T-helper 1 cell treated with Interleukin-12 subunit alpha and Interleukin-12 subunit beta and Interleukin-4 antibody, amounts not matched to agents 30 ng/mL and 1 ng/mL, for 36 hours (primary cell): ENCODE measurements around the gene DCLK1. TPM values are rescaled to one million over a fixed set of nuclear protein-coding genes. Genes with fewer than 3 reads are reported as not detected.
"Not testable (repeated sequence)": the region's sequence is repeated elsewhere in the genome, so short reads cannot be mapped to it uniquely, and the experiment has no call there.

Experiments
- intact Hi-C: fragments of 100-400 bp; cut with micrococcal nuclease; formaldehyde crosslinking; loops from one replicate; pipeline ENCODE4 v1.15.1; 2024
- total RNA-seq: library from RNA; stranded (reverse); gene quantifications from 2 replicates; pipeline ENCODE4 v1.2.3, GENCODE V29; 2022

The DCLK1 gene
- total RNA-seq, 1 donor from 2014 or later, result not detected

GRCh38 chr13:35987572-35988513 is 143.3 kb downstream of the DCLK1 start:
- intact Hi-C loops, result no loop called here

- intact Hi-C loops, result no loop called here
These were observed 146.3 kb downstream of the DCLK1 start for GRCh38 chr13:35984776-35985453.

- intact Hi-C loops, result no loop called here
These were observed 146.9 kb downstream of the DCLK1 start for GRCh38 chr13:35984287-35984686.

DNA sequence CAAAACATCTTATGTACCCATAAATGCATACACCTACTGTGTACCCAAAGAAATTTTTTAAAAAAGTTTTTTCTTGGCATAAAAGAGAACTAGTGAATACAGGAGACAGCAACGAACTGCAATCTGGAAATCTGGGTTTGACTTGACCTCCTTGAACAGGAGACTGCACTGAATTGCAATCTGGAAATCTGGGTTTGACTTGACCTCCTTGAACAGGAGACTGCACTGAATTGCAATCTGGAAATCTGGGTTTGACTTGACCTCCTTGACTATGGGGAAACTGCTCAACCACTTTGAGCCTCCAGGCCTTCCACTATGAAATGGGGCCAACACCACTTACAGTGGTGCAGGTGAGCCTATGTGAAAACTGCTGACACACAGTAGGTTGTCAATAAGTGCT is 147.5 kb downstream of the DCLK1 start:
- intact Hi-C loops, result not testable (repeated sequence)

DNA sequence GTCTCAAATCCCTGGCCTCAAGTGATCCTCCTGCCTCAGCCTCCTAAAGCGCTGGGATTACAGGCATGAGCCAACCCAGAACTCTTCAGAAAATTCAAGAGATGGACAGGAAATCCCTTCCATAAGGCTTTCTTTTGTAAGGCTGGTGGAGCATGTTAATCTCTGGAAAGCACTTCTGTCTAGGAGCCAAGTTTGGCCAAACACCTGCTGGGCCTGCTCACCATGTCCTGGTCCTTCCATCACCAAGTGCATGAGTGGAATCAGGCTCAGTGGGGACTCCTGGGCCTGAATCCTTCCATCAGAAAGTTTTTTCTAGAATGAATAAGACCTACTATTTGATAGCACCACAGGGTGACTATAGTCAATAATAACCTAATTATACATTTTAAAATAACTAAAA is 148.0 kb downstream of the DCLK1 start:
- intact Hi-C loops, result no loop called here

DNA sequence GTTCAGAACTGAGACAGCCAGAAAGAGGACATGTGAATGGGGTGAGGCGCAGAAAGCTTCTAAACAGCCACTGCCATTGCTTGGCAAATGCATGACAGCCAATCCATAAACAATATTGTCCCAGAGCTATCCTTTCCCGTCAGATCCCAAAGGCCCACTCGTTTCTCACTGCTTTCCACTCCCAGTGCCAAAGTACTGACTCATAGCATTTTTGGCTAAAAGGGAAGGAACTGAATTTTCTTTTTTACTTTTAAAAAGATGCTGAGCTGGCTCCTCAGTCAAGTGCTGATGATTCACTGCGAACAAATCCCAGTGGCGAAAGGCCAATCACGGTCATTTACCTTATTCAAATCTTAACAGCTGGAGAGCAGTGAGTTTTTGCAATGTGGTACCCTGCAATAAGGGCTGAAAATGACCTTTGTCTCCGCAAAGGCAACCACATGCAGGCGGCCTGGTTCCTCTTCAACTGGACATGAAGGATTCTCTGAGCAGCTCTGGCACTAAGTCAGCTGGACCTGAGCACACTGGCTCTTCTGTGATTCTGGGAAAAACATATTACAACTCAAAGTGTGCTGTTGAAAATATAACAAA is 151.7 kb downstream of the DCLK1 start:
- intact Hi-C loops, result loop anchor here (5.0 kb wide), 2 partner anchors 438 to 758 kb away; no protein-coding TSS in a partner anchor

GRCh38 chr13:35978607-35979316 is 152.4 kb downstream of the DCLK1 start:
- intact Hi-C loops, result loop anchor here (5.0 kb wide), 2 partner anchors 439 to 759 kb away; no protein-coding TSS in a partner anchor

DNA sequence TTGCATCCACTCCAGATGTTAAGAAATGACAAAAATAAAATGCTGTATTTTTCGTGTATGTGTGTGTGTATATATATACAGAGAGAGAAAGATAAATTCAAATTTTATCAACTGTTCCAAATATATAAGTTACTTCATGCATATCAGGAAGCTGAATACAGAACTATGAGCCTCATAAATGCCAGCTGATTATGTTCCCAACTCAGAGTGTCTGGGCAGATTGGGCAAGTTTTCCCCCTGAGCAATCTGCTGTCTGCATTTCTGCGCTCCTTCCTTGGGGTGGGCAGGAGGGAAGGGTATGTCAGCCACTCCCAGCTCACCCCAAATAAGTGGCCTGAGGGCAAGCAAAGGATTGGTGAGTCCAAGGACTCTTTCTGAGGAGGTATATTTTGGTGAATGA is 154.1 kb downstream of the DCLK1 start:
- intact Hi-C loops, result loop anchor here (5.0 kb wide), 2 partner anchors 440 to 760 kb away; no protein-coding TSS in a partner anchor

- intact Hi-C loops, result loop anchor here (5.0 kb wide), 2 partner anchors 441 to 761 kb away; no protein-coding TSS in a partner anchor
These were observed 155.1 kb downstream of the DCLK1 start for GRCh38 chr13:35976126-35976525.

GRCh38 chr13:35966951-35967350 is 164.2 kb downstream of the DCLK1 start:
- intact Hi-C loops, result not testable (repeated sequence)

DNA sequence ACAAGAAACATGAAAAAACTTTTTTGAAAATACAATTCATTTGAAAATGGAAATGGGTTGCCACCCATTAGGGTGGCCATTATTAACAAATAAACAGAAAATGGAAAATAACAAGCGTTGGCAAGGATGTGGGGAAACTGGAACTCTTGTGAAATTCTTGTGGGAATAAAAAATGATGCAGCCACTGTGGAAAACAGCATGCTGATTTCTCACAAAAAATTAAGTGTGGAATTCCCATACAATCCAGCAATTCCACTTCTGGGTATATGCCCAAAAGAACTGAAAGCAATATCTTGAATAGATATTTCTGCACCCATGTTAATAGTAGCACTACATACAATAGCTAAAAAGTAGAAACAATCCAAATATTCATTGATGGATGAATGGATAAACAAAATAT is 165.2 kb downstream of the DCLK1 start:
- intact Hi-C loops, result no loop called here

GRCh38 chr13:35965226-35965927 is 165.8 kb downstream of the DCLK1 start:
- intact Hi-C loops, result no loop called here

- intact Hi-C loops, result no loop called here
These were observed 166.4 kb downstream of the DCLK1 start for GRCh38 chr13:35964863-35965180.

DNA sequence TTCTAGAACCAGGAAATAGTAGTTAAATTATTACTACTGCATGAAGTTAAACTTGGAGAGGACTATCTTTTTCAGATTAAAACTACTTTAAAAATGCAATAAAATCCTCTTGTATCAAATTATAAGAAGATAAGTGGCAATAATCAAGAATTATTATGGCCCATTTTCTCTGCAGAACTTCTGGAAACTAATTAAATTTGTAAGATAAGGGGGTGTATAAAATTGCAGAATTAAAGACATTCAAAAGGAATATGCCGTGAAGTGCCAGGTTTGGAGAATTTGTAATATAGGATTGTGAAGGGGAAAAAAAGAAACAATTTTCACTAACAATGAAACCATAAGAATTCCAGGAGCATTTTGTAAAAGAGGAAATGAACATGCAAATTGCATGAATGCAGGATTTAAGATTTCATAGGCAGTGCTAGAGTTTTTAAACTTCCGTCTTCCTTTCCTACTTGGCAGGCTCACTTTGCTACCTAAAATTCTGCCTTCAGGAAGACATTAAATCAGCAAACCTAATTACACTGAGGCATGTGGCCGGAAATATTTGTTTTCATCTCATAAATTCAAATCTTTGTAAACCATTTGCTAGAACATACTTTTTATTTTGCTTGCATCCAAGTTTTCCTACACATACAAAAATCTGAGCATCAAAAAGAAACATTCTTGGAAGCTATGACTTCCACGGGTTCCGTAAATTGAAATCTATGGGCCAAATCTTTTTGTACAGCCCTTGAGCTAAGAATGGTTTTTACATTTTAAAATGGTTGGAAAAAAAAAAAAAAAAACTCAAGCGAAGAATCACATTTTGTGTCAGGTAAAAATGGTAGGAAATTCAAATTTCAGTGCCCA is 166.9 kb downstream of the DCLK1 start:
- intact Hi-C loops, result no loop called here

GRCh38 chr13:35961461-35962220 is 169.5 kb downstream of the DCLK1 start:
- intact Hi-C loops, result no loop called here

GRCh38 chr13:35961002-35961401 is 170.2 kb downstream of the DCLK1 start:
- intact Hi-C loops, result no loop called here

GRCh38 chr13:35957996-35958395 is 173.2 kb downstream of the DCLK1 start:
- intact Hi-C loops, result no loop called here

DNA sequence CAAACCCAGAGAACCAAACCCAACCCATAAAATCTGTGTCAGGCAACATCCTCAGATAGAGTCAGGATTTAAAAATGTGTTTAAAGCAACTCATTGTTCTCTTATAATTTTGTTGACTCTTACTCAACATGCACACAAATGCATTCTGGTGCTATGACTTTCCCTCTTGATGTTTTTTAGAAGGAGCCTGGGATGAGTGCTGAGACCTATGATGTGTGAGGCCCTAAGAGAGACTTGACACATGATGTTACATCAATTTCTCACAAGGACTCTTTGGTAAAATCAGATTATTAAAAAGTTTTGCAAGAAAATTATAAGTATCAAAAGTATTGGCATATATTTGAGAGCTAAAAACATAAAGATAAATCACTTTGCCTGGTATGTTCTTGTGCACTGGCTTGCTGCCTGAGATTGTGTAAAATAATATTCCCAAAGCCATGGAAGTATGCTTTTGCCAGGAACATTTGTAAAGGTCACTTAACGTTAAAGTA is 173.9 kb downstream of the DCLK1 start:
- intact Hi-C loops, result no loop called here

GRCh38 chr13:35956074-35956473 is 175.1 kb downstream of the DCLK1 start:
- intact Hi-C loops, result no loop called here
